ENCODE data around the gene SH3BP5. TPM values are rescaled to one million over a fixed set of nuclear protein-coding genes. Genes with fewer than 3 reads are reported as not detected.

The SH3BP5 gene
- total RNA-seq, 2 donors from 2014 or later, result 5.5 to 9.3 TPM

GRCh38 chr3:15253023-15253697, 79.2 kb downstream of the SH3BP5 start:
- H3K27ac ChIP-seq, result no peak overlapping the region
- intact Hi-C loops (cut with DNase I), result no loop called here
- no peak for TF ChIP-seq CTCF (IDR thresholded peaks at IDR 0.05)

GRCh38 chr3:15246186-15246585, 86.2 kb downstream of the SH3BP5 start:
- no peaks in the 10 kb centered on the region for H3K27me3 ChIP-seq
- no peak overlapping the region for H3K9ac ChIP-seq (ENCODE audit: low read depth in 2 of 2, low read length in 2 of 2)
- no peak overlapping the region for H3K27ac ChIP-seq
- peaks cover 10% of the 10 kb centered on the region for H3K36me3 ChIP-seq
- no peaks in the 10 kb centered on the region for H3K9me3 ChIP-seq
- intact Hi-C loops (cut with DNase I), result loop anchor here (10.0 kb wide), 1 partner anchor 319 kb away; no protein-coding TSS in a partner anchor
- no peaks in the 10 kb centered on the region for H3K4me1 ChIP-seq
- DNase-seq, result no peak
- no peak for TF ChIP-seq CTCF (IDR thresholded peaks at IDR 0.05)
- H3K4me3 ChIP-seq, result no peak overlapping the region

More at GRCh38 chr3:15253023-15253697, 79.2 kb downstream of the SH3BP5 start:
- Histone ChIP-seq H3K4me3 (no peak overlapping the region), H3K9me3 (no peaks in the 10 kb centered on the region), H3K27me3 (no peaks in the 10 kb centered on the region), H3K4me1 (no peaks in the 10 kb centered on the region), H3K36me3 (peaks cover 19% of the 10 kb centered on the region), H3K9ac (ENCODE audit: low read depth in 2 of 2, low read length in 2 of 2) (no peak overlapping the region)
- DNase-seq, result no peak

- H3K4me1 ChIP-seq, result no peaks in the 10 kb centered on the region
- no peak overlapping the region for H3K27ac ChIP-seq
- H3K4me3 ChIP-seq, result no peak overlapping the region
- DNase-seq, result no peak
- TF ChIP-seq CTCF (IDR thresholded peaks at IDR 0.05), result no peak
- no peaks in the 10 kb centered on the region for H3K27me3 ChIP-seq
- intact Hi-C loops (cut with DNase I), result loop anchor here (10.0 kb wide), 1 partner anchor 321 kb away; no protein-coding TSS in a partner anchor
- H3K36me3 ChIP-seq, result no peaks in the 10 kb centered on the region
- H3K9me3 ChIP-seq, result no peaks in the 10 kb centered on the region
- no peak overlapping the region for H3K9ac ChIP-seq (ENCODE audit: low read depth in 2 of 2, low read length in 2 of 2)
These were observed 88.4 kb downstream of the SH3BP5 start for GRCh38 chr3:15243822-15244482.

GRCh38 chr3:15241341-15241740, 91.0 kb downstream of the SH3BP5 start:
- Histone ChIP-seq H3K27me3 (no peaks in the 10 kb centered on the region), H3K4me3 (no peak overlapping the region), H3K4me1 (no peaks in the 10 kb centered on the region), H3K36me3 (no peaks in the 10 kb centered on the region), H3K9ac (ENCODE audit: low read depth in 2 of 2, low read length in 2 of 2) (no peak overlapping the region), H3K9me3 (no peaks in the 10 kb centered on the region), H3K27ac (no peak overlapping the region)
- DNase-seq, result no peak
- no peak for TF ChIP-seq CTCF (IDR thresholded peaks at IDR 0.05)
- intact Hi-C loops (cut with DNase I), result loop anchor here (10.0 kb wide), 1 partner anchor 323 kb away; no protein-coding TSS in a partner anchor

GRCh38 chr3:15229262-15229661, 103.1 kb downstream of the SH3BP5 start:
- no peak for TF ChIP-seq CTCF (IDR thresholded peaks at IDR 0.05)
- Histone ChIP-seq H3K4me3 (no peak overlapping the region), H3K9me3 (no peaks in the 10 kb centered on the region), H3K27ac (no peak overlapping the region), H3K4me1 (no peaks in the 10 kb centered on the region), H3K9ac (ENCODE audit: low read depth in 2 of 2, low read length in 2 of 2) (no peak overlapping the region), H3K36me3 (peaks cover 5% of the 10 kb centered on the region), H3K27me3 (no peaks in the 10 kb centered on the region)
- intact Hi-C loops (cut with DNase I), result no loop called here
- DNase-seq, result no peak
